Activated B cell treated with CpG ODN at 0.5 μM for 24 hours (primary cell): ENCODE measurements around the gene PDYN. TPM values are rescaled to one million over a fixed set of nuclear protein-coding genes. Genes with fewer than 3 reads are reported as not detected.

Experiments used
- ATAC-seq: fragments of 200-7000 bp; cut with Tn5 transposase; one replicate; pipeline ENCODE4 v1.10.0; 2021; ENCODE audit warnings: low read depth, mild to moderate bottlenecking, moderate library complexity
- CTCF ChIA-PET: fragments of 350-600 bp; sonication (Branson Sonifier 250); formaldehyde crosslinking; loops from one replicate; lab custom pipeline; 2021; ENCODE audit warnings: antibody characterized with exemption; lab: Charles Lee
- POLR2A ChIA-PET: fragments of 350-600 bp; sonication (Branson Sonifier 250); formaldehyde crosslinking; loops from one replicate; lab custom pipeline; 2021; ENCODE audit warnings: antibody characterized with exemption; lab: Charles Lee
- DNase-seq: peaks from one replicate; pipeline ENCODE4 v3.0.0; 2022
- H3K27ac Mint-ChIP-seq: one replicate; pipeline ENCODE4 v1.8.0; 2020; ENCODE audit warnings: mixed read lengths
- H3K27me3 Mint-ChIP-seq: one replicate; pipeline ENCODE4 v1.8.0; 2021; ENCODE audit warnings: mixed read lengths
- H3K36me3 Mint-ChIP-seq: one replicate; pipeline ENCODE4 v1.8.0; 2021; ENCODE audit warnings: low read depth, mixed read lengths
- H3K4me1 Mint-ChIP-seq: one replicate; pipeline ENCODE4 v1.8.0; 2021; ENCODE audit warnings: mixed read lengths
- H3K4me3 Mint-ChIP-seq: one replicate; pipeline ENCODE4 v1.8.0; 2020; ENCODE audit warnings: mild to moderate bottlenecking, mixed read lengths
- H3K9me3 Mint-ChIP-seq: one replicate; pipeline ENCODE4 v1.8.0; 2020; ENCODE audit warnings: mixed read lengths
- intact Hi-C: fragments of 100-400 bp; cut with micrococcal nuclease; formaldehyde crosslinking; loops from one replicate; pipeline ENCODE4 v1.15.1; 2024
- total RNA-seq: library from RNA; stranded (reverse); gene quantifications from 2 replicates; pipeline ENCODE4 v1.2.3, GENCODE V29; 2022
- TF ChIP-seq, protein P1 (sequence below): fragments of 200-600 bp; IDR thresholded peaks from one replicate; pipeline ENCODE4 v1.8.0; 2022; ENCODE audit warnings: antibody characterized with exemption, mild to moderate bottlenecking

The PDYN gene
- total RNA-seq, 1 donor from 2014 or later, result not detected

DNA sequence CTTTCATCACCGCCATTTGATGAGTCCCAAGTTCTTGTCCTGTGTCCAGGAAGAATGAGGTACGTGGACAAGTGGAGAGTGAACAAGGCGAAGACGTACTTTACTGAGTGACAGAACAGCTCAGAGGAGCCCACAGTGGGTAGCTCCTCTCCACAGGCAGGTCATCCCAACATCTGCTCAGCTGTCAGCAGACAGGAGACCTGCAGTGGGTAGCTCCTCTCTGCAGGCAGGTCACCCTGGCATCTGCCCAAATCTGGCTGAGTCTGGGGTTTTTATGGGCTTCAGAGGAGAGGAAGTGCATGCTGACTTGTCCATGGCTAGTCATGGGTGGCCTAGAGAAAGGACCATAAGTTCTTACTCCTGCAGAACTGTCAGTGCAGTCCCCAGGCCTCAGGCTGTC lies 32.7 kb upstream of the PDYN start:
- ATAC-seq, result no peak
- Mint-ChIP-seq H3K27me3 (peaks cover 41% of the 10 kb centered on the region), H3K4me1 (no peaks in the 10 kb centered on the region), H3K27ac (no peak overlapping the region), H3K9me3 (peaks cover 5% of the 10 kb centered on the region), H3K36me3 (no peaks in the 10 kb centered on the region), H3K4me3 (no peak overlapping the region)
- POLR2A ChIA-PET, result no interaction called here
- intact Hi-C loops, result no loop called here
- CTCF ChIA-PET, result no interaction called here
- TF ChIP-seq, protein P1, sequence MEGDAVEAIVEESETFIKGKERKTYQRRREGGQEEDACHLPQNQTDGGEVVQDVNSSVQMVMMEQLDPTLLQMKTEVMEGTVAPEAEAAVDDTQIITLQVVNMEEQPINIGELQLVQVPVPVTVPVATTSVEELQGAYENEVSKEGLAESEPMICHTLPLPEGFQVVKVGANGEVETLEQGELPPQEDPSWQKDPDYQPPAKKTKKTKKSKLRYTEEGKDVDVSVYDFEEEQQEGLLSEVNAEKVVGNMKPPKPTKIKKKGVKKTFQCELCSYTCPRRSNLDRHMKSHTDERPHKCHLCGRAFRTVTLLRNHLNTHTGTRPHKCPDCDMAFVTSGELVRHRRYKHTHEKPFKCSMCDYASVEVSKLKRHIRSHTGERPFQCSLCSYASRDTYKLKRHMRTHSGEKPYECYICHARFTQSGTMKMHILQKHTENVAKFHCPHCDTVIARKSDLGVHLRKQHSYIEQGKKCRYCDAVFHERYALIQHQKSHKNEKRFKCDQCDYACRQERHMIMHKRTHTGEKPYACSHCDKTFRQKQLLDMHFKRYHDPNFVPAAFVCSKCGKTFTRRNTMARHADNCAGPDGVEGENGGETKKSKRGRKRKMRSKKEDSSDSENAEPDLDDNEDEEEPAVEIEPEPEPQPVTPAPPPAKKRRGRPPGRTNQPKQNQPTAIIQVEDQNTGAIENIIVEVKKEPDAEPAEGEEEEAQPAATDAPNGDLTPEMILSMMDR, result no peak
- no peak for DNase-seq

DNA sequence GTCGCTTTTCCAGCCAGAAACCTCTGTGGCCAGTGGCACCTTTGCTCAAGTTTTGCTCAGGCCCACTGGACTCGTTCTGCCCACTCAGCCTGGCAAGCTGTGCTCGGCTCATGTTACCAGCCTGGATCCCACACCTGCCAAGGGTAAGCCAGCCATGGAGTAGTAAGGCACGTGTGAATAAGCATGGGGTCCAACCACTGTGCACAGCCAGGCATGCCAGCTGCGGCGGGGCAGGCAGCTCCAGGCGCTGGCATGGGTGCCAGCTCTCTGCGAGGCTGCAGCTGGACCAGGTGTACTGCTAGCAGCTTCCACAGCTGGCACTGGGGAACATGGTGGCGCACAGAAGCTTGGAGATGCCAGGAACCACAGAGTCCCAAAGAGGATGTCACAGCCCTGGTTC lies 32.1 kb upstream of the PDYN start:
- ATAC-seq (no peak), DNase-seq (no peak)
- Mint-ChIP-seq H3K4me3 (no peak overlapping the region), H3K4me1 (no peaks in the 10 kb centered on the region), H3K36me3 (no peaks in the 10 kb centered on the region), H3K27me3 (peaks cover 36% of the 10 kb centered on the region), H3K27ac (no peak overlapping the region), H3K9me3 (peaks cover 5% of the 10 kb centered on the region)
- ChIA-PET CTCF (no interaction called here), POLR2A (no interaction called here)
- intact Hi-C loops, result no loop called here
- TF ChIP-seq, protein P1, result no peak

DNA sequence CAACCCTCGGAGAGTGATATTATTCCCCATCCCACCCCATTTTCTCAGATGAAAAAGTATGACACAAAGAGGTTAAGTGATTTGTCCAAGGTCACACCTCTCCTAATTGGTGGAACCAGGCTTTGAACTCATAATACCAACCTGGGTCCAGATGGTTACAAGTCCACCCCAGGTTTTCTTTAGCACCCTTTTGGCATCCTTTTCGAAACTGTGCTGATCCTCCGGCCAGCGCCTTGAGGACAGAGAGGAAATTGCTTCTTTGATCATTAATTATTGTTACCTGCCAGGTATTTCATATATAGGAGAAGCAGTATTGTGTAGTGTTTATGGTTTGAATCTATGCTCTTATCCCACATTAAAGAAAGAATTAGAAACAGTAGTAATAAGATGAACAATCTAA lies 29.3 kb upstream of the PDYN start:
- no peak overlapping the region for H3K27ac Mint-ChIP-seq
- POLR2A ChIA-PET, result no interaction called here

DNA sequence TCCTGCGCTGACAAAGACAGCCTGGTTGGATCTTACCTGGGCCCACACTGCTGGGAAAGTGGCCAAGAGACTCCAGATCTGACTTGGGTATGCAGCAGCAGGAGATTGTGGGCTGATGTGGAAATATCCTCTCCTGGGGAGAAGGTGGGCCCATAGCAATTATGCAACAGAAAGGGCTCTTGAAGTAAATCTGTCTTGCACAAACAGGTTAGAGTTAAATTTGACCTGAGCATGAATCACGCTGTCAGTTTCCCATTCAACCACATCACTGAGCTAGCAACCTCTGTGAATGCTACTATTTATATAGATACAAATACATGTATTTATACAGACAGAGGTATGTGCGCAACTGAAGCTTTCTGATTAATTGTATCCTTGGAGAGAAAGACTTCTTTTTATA lies 28.3 kb upstream of the PDYN start:
- no peaks in the 10 kb centered on the region for H3K36me3 Mint-ChIP-seq
- H3K9me3 Mint-ChIP-seq, result peaks cover 2% of the 10 kb centered on the region
- no peak overlapping the region for H3K4me3 Mint-ChIP-seq
- no peak overlapping the region for H3K27ac Mint-ChIP-seq
- TF ChIP-seq, protein P1, result no peak
- H3K27me3 Mint-ChIP-seq, result peaks cover 21% of the 10 kb centered on the region
- CTCF ChIA-PET, result no interaction called here
- H3K4me1 Mint-ChIP-seq, result no peaks in the 10 kb centered on the region
- no peak for DNase-seq
- POLR2A ChIA-PET, result no interaction called here
- ATAC-seq, result no peak
- intact Hi-C loops, result no loop called here

More for the DNA sequence above, 29.3 kb upstream of the PDYN start:
- no peaks in the 10 kb centered on the region for H3K36me3 Mint-ChIP-seq
- ATAC-seq, result no peak
- H3K4me1 Mint-ChIP-seq, result no peaks in the 10 kb centered on the region
- TF ChIP-seq, protein P1, result no peak
- no peak for DNase-seq
- peaks cover 5% of the 10 kb centered on the region for H3K9me3 Mint-ChIP-seq
- peaks cover 24% of the 10 kb centered on the region for H3K27me3 Mint-ChIP-seq
- CTCF ChIA-PET, result no interaction called here
- intact Hi-C loops, result no loop called here
- H3K4me3 Mint-ChIP-seq, result no peak overlapping the region

DNA sequence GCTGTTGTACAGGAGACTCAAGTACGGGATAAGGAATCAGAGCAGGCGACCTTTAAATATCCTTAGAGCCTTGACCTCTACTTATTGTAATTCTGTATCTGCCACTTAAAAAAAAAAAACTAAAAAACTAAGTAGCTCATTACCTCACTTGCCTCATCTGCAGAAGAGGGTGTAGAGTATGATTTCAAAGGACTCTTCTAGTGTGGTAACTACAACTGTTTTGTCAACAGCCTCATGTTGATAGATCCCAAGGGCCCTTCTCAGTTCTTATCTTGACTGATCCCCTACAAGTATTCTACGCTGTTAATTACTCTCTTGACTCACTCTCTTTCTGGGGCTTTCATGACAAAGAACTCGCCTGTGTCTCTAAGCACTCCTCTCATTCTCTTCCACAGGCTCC lies 16.7 kb upstream of the PDYN start:
- no peaks in the 10 kb centered on the region for H3K9me3 Mint-ChIP-seq
- CTCF ChIA-PET, result no interaction called here
- POLR2A ChIA-PET, result no interaction called here

More for the DNA sequence above, 16.7 kb upstream of the PDYN start:
- ATAC-seq, result no peak
- TF ChIP-seq, protein P1, result no peak
- no peaks in the 10 kb centered on the region for H3K4me1 Mint-ChIP-seq
- H3K36me3 Mint-ChIP-seq, result no peaks in the 10 kb centered on the region
- DNase-seq, result no peak
- peaks cover 37% of the 10 kb centered on the region for H3K27me3 Mint-ChIP-seq
- H3K4me3 Mint-ChIP-seq, result no peak overlapping the region
- H3K27ac Mint-ChIP-seq, result no peak overlapping the region
- intact Hi-C loops, result no loop called here
